Stimulated activated CD8-positive, alpha-beta memory T cell treated with anti-CD3 and anti-CD28 coated beads, Interleukin-2, amount 100 ng/mL, for 1 hour (primary cell): ENCODE data around the gene LENG1.

Source experiments
- DNase-seq, 2 donors: peaks; one replicate each; pipeline ENCODE4 v3.0.0-alpha.2; 2020; ENCODE audit warnings: low read depth in 2 of 2

The LENG1 gene

GRCh38 chr19:54141356-54141755, 18.2 kb downstream of the LENG1 start:
- no peak for DNase-seq

DNA sequence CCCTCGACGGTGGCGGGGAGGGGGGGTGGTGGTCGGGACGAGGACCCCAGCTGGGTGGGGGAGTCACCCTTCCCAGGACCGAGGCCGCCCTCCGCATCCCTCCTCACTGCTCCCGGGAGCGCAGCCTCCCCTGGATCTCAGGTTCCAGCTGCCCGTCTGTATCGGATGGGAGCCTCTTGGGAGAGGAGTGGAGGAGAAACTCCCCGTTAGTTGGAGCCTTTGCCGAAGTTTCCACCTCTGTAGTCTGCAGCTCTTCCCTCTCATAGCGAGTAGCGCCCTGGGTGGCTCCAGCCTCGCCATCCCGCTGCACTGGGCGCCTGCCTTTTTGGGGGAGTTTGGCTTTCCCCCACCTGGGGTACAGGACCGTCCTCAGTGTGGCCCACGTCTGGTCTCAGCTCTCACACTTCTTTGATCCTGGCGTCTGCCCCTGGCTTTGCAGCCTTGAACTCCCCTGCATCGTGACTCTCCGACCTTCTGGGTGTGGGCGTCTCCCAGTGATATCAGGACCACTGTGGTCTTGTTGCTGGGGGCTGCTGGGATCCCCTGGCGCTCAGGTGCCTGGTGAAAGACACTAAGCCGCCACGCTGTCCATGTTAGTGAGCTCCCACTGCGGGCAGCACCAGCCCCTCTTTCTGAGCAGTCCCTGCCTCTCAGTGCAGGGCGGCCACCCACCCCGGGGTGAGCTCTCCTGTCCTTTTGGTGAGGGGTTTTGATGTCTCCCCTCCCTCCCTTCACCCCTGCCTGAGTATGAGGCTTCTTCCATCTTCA, 20.8 kb downstream of the LENG1 start:
- no peak for DNase-seq

DNA sequence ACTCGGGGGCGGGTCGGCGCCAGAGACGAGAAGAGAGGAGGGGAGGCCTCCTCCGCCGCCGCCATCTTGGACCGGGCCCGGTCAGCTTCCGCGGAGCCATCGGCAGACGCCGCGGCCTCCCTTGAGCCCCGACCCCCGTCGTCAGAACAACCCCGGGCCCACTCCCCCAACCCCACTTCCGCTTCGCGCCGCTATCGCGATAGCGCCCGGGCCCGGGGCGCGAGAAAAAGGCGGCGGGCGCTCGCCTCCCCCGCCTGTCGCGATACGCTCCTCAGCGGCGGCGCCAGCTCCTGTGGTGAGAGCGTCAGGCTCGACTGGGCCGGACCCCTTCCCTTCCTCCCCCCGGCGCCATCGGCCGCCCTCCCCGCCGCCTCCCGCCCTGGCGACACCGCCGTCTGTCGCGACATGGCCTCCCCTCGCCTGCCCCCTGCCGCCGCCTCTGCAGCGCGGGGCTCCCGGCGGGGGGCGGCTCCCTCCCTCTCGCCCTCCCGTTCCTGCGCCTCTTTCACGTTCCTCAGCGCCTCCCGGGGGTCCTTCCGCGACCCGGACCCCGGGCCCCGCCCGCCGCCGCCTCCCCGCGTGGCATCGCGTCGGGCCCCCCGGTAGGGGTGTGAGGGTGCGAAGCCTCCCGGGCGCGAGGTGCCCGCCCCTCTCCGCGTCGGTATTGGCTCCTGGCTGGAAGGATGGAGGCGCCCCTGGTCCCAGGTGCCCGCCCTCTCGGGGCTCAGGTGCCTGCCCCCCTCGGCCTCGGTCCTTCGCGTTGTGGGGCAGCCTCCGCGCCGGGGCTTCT, 21.6 kb downstream of the LENG1 start, which contains the start of gene CNOT3:
CNOT3 (plus strand) TSS at position 64 of the 790 bp plus-strand sequence. CDS start 5,217 bp downstream, outside the sequence.
- DNase-seq: no peak

DNA sequence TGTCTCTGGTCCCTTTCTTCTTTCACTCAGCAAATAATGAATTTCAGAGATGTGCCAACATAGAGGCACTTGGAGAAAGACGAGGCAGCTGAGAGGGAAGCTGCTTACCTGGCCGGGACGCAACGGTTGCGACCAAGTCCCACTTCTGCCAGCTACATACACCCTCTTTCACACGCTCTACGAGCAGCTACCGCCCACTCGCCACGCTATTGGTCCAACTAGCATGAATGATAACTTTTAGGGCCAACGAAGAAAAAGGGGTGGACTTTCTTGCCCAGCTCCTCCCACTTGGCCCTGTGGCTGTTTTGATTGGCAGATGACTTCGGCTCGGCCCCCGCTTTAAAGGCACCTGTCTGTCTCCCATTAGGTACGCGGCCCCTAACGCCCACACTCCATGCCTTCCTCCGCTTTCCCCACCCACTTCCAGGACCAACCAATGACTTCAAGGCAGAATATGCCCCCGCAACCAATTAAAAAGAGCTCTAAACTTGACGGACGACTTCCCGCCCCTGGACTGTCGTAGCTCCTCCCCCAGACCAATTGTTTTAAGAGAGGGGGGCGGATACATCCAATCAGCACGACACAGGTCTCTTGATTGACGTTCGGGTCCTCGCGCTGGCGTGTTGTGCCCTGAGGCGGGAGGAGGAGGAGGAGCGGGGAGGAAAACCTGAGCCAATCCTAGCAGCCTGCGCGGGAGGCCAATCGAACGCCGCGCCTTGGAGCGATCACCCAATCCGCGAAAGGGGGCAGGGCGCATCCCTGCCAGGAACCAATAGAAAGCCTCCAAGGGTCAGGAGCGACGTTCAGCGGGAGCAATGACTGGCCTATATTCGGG, 22.4 kb downstream of the LENG1 start:
- DNase-seq: peak; percentile 97 to 98

DNA sequence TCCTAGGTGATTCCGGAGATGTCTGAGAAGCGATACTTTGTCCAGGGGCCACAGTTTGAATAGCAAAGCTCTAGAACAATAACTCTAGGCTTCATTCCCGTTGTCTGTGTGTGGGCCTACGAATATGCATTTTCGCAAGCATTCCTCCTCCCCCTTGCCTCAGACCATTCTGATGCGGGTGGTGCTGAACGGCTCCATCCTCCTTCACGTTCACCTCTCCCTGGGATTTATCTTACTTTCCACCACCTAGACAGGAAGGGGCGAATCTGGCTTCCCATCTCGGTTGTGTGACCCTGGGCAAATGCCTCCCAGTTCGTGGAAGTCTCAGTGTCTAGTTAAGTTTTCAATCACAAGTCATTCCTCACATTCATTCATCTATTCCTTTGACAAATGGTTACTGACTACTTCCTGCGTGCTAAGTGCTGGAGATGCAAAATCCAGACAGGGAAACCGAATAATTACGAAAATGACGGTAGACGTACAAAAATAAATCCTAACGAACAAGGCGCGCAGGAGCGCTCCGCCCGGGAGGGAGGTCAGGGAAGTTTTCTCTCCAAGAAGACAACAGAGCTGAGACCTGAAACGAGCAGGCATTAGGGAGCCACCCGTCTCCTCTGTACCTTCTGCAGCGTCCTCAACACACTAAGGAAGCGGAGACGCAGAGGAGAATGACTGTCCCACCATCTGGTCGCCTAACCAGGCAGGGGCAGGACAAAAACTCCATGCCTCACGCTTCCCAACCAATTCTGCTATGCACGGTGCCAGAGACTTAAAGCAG, 23.2 kb downstream of the LENG1 start:
- no peak for DNase-seq

GRCh38 chr19:54133957-54134590, 25.4 kb downstream of the LENG1 start:
- no peak for DNase-seq

DNA sequence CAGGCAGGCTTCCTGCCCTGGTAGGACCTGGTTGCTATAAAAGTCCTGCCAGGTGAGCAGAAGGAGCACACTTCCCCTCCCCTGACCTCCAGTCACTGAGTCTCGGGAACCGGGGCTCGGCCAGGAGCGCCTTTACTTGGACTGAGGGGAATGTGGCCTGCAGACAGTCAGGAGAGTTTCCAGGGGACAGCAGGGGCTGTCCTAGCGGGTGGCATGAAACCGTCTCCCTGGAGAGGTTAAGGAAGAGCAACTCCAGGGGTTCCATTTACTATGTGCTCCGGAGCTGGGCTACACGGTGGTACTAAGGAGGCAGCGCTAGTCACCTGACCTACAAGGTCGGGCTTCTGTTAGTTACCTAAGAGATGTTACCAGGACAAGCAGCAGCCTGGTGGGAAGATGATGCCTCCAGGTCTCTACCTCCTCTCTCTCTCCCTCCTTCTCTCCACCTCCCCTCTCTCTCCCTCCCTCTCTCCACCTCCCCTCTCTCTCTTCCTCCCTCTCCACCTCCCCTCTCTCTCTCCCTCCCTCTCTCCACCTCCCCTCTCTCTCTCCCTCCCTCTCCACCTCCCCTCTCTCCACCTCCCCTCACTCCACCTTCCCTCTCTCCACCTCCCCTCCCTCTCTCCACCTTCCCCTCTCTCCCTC, 26.1 kb downstream of the LENG1 start:
- no peak for DNase-seq

GRCh38 chr19:54129617-54129996, 29.9 kb downstream of the LENG1 start:
- no peak for DNase-seq

DNA sequence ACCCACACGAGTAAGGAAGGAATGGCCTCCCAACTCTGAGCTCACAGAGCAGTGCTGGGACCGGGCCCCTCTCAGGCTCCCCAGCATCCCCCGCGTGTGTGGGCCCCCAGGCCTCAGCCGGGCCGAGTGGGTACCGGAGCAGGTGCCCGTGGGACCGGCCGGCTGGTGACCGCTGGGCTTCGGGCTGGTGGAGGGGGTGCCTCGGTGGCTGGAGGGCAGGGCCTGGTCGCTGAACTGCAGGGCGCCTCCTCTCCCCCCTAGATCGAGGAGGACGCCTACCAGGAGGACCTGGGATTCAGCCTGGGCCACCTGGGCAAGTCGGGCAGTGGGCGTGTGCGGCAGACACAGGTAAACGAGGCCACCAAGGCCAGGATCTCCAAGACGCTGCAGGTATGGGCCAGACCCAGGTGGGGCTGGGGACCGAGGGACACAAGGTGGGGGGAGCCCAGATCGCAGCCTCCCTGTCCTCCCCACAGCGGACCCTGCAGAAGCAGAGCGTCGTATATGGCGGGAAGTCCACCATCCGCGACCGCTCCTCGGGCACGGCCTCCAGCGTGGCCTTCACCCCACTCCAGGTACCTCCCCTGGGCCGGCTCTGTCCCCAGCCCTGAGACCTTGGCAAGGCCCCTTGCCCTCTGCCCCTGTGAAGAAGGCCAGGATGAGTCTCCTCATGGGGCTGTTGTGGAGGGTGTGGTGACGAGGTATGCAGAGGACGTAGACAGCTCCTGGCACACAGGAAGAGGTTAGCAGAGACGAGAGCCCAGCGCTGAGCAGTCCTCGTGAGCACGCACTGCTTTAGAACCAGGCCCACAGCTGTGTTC, 30.5 kb downstream of the LENG1 start:
- DNase-seq: no peak

GRCh38 chr19:54128441-54128725, 31.1 kb downstream of the LENG1 start:
- DNase-seq: no peak

- DNase-seq: no peak
Measured at GRCh38 chr19:54127688-54128440, 31.7 kb downstream of the LENG1 start.

- DNase-seq: no peak
Measured at GRCh38 chr19:54125713-54126112, 33.8 kb downstream of the LENG1 start.

DNA sequence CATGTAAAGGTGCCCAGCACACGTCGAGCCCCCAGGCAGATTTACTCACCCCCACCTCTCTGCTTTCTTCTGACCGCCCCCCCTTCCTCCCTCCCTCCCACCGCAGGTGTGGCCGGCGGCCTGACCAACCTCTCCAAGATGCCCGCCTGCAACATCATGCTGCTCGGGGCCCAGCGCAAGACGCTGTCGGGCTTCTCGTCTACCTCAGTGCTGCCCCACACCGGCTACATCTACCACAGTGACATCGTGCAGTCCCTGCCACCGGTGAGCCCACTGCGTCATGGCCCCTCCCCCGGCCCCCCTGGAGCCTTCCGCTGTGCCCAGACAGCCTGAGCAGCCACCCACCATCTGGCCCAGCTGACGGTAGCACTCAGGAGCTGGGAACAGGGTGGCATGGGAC, 35.1 kb downstream of the LENG1 start:
- DNase-seq: no peak

DNA sequence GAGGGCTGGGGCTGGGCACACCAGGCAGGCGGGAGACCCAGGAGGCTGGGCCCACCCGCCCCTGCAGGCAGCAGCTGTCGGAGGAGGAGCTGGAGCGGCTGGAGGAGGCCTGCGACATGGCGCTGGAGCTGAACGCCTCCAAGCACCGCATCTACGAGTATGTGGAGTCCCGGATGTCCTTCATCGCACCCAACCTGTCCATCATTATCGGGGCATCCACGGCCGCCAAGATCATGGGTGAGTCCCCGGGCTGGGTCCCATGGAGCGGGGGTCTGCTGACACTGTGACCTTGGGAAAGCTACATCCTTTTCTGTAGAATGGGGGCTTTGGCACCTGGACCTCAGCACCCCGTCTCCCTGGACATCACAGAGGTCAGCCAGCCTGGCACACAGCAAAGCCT, 35.8 kb downstream of the LENG1 start:
- no peak for DNase-seq

DNA sequence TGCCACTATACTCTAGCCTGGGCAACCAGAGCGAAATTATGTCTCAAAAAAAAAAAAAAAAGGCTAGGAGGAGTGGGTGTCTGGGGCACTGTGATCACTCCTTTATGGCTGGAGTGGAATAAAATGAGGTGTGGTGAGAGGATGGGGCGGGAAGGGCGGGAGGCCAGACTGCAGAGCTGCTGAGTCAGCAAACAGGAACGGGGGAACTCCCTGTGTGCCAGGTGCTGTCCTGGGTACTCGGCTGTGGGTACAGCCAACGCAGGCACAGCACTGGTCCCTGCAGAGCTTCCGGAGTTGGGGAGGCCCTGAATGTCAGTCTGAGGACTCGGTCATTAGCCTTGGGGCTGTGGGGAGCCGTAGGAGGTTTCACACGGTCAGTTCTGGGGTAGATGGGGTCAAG, 38.3 kb downstream of the LENG1 start:
- DNase-seq: no peak

- peak; percentile 91 to 95 for DNase-seq
Measured at GRCh38 chr19:54115109-54116063, 44.1 kb downstream of the LENG1 start, which contains the start of the genes PRPF31 and TFPT. TSS of gene PRPF31 (plus strand) at chr19:54115754. CDS start at chr19:54118279, 2,525 bp downstream. TSS of gene TFPT (minus strand) at chr19:54115657. CDS start at chr19:54115269, 388 bp downstream.

GRCh38 chr19:54114340-54115108, 45.0 kb downstream of the LENG1 start:
- DNase-seq: no peak
